Caco-2 (cell line): ENCODE results near the gene IPPK. TPM values are rescaled to one million over a fixed set of nuclear protein-coding genes. Genes with fewer than 3 reads are reported as not detected.

Experiments
- BruUV-seq: library from RNA; stranded (reverse); fragments of 400-500 nt; replicated peaks from 2 replicates; lab custom pipeline; 2021; lab: Mats Ljungman, UMichigan
- CTCF ChIA-PET: fragments of 300-600 bp; sonication (Branson Sonifier 250); formaldehyde crosslinking; loops from one replicate; lab custom pipeline; 2022; ENCODE audit warnings: antibody characterized with exemption; lab: Charles Lee
- POLR2A ChIA-PET: fragments of 300-600 bp; sonication (Branson Sonifier 250); formaldehyde crosslinking; loops from one replicate; lab custom pipeline; 2022; ENCODE audit warnings: antibody characterized with exemption; lab: Charles Lee
- DNase-seq, 2 experiments: peaks; one replicate each; pipeline versions ENCODE4 v3.0.0 to v3.0.0-alpha.2; 2020 to 2022
- H3K27me3 ChIP-seq: replicated peaks from 2 replicates; pipeline ENCODE4 v1.6.0; 2011; ENCODE audit warnings: low read length; ENCODE audit not compliant: control insufficient read depth, insufficient read depth
- H3K36me3 ChIP-seq: 2 replicates; pipeline ENCODE4 v1.5.1; 2011; ENCODE audit warnings: low read length; ENCODE audit not compliant: control insufficient read depth, insufficient read depth
- H3K4me1 ChIP-seq: fragments of 250-450 bp; sonication (Bioruptor Pico); 2 replicates; pipeline ENCODE4 v1.5.1; 2020; ENCODE audit warnings: mild to moderate bottlenecking
- H3K4me3 ChIP-seq: 2 replicates; pipeline ENCODE4 v1.5.1; 2011; ENCODE audit warnings: low read depth, mild to moderate bottlenecking, control low read depth, low read length
- H3K9me3 ChIP-seq: fragments of 250-450 bp; sonication (Bioruptor Pico); 2 replicates; pipeline ENCODE4 v1.5.1; 2020; ENCODE audit warnings: mild to moderate bottlenecking, moderate library complexity
- H3K27ac Mint-ChIP-seq: one replicate; pipeline ENCODE4 v1.8.0; 2022; ENCODE audit warnings: mixed read lengths; ENCODE audit not compliant: unreplicated experiment
- H3K27me3 Mint-ChIP-seq: one replicate; pipeline ENCODE4 v1.8.0; 2022; ENCODE audit warnings: mixed read lengths; ENCODE audit not compliant: insufficient read depth, unreplicated experiment
- H3K36me3 Mint-ChIP-seq: one replicate; pipeline ENCODE4 v1.8.0; 2022; ENCODE audit warnings: mild to moderate bottlenecking, mixed read lengths; ENCODE audit not compliant: insufficient read depth, unreplicated experiment
- H3K4me1 Mint-ChIP-seq: one replicate; pipeline ENCODE4 v1.8.0; 2022; ENCODE audit warnings: low read depth, mixed read lengths; ENCODE audit not compliant: unreplicated experiment
- H3K4me3 Mint-ChIP-seq: one replicate; pipeline ENCODE4 v1.8.0; 2022; ENCODE audit warnings: mild to moderate bottlenecking, moderate library complexity, mixed read lengths; ENCODE audit not compliant: unreplicated experiment
- H3K9me3 Mint-ChIP-seq: one replicate; pipeline ENCODE4 v1.8.0; 2022; ENCODE audit warnings: mixed read lengths; ENCODE audit not compliant: unreplicated experiment
- CTCF ChIP-seq, 2 experiments: fragments of 200-600 bp in 1 of 2; IDR thresholded peaks; 1 replicate in 1 of 2; 2 replicates in 1 of 2; pipeline versions ENCODE4 v1.5.1 to v1.8.0; 2011 to 2022; ENCODE audit warnings: antibody characterized with exemption in 1 of 2, control low read depth in 1 of 2, inconsistent platforms in 1 of 2, low read depth in 1 of 2, low read length in 1 of 2, mild to moderate bottlenecking in 1 of 2, moderate library complexity in 1 of 2; ENCODE audit not compliant: insufficient read depth in 1 of 2, severe bottlenecking in 1 of 2, unreplicated experiment in 1 of 2
- intact Hi-C: fragments of 100-400 bp; cut with micrococcal nuclease; formaldehyde crosslinking; loops from one replicate; pipeline ENCODE4 v1.10.0; 2022; ENCODE audit not compliant: unreplicated experiment
- total RNA-seq: library from RNA; stranded (reverse); gene quantifications from 2 replicates; pipeline ENCODE4 v1.2.3, GENCODE V29; 2022

Gene IPPK
- total RNA-seq, 1 experiment from 2014 or later = 5.4 TPM

- no peaks in the 10 kb centered on the region; the same call in 1 of the 2 replicates for H3K36me3 ChIP-seq
- Mint-ChIP-seq H3K4me3 (no peak overlapping the region), H3K27me3 (no peaks in the 10 kb centered on the region), H3K36me3 (peaks cover 11% of the 10 kb centered on the region), H3K4me1 (no peaks in the 10 kb centered on the region), H3K27ac (no peak overlapping the region), H3K9me3 (no peaks in the 10 kb centered on the region)
- no peaks in the 10 kb centered on the region for H3K9me3 ChIP-seq
- DNase-seq = no peak
- TF ChIP-seq CTCF (IDR thresholded peaks at IDR 0.05; ENCODE audit: insufficient read depth in 1 of 2, low read depth in 1 of 2, low read length in 1 of 2, severe bottlenecking in 1 of 2, unreplicated experiment in 1 of 2) = no peak
- BruUV-seq = no TSS peak
- H3K4me3 ChIP-seq = no peak overlapping the region
- H3K27me3 ChIP-seq = no peaks in the 10 kb centered on the region
- ChIA-PET CTCF (no interaction called here), POLR2A (no interaction called here)
- H3K4me1 ChIP-seq = no peaks in the 10 kb centered on the region
- intact Hi-C loops = no loop called here
Measured at GRCh38 chr9:92636627-92637026, 33.3 kb downstream of the IPPK start.

GRCh38 chr9:92635760-92636159 lies 34.2 kb downstream of the IPPK start:
- no peak overlapping the region for H3K4me3 ChIP-seq
- H3K36me3 Mint-ChIP-seq = peaks cover 11% of the 10 kb centered on the region
- H3K27me3 Mint-ChIP-seq = no peaks in the 10 kb centered on the region
- no peaks in the 10 kb centered on the region for H3K27me3 ChIP-seq
- intact Hi-C loops = loop anchor here (2.0 kb wide), 1 partner anchor 133 kb away; no protein-coding TSS in a partner anchor
- H3K9me3 ChIP-seq = no peaks in the 10 kb centered on the region
- no peak for DNase-seq
- H3K9me3 Mint-ChIP-seq = no peaks in the 10 kb centered on the region
- BruUV-seq = no TSS peak
- no peaks in the 10 kb centered on the region; the same call in 1 of the 2 replicates for H3K36me3 ChIP-seq
- ChIA-PET CTCF (no interaction called here), POLR2A (no interaction called here)
- TF ChIP-seq CTCF (IDR thresholded peaks at IDR 0.05; ENCODE audit: insufficient read depth in 1 of 2, low read depth in 1 of 2, low read length in 1 of 2, severe bottlenecking in 1 of 2, unreplicated experiment in 1 of 2) = no peak
- H3K27ac Mint-ChIP-seq = no peak overlapping the region
- no peak overlapping the region for H3K4me3 Mint-ChIP-seq
- H3K4me1 Mint-ChIP-seq = no peaks in the 10 kb centered on the region
- H3K4me1 ChIP-seq = no peaks in the 10 kb centered on the region

- ChIA-PET POLR2A (no interaction called here), CTCF (interaction anchor here (1.0 to 1.5 kb wide), 2 partner anchors 307 to 624 kb away, joined by 3 read pairs; no protein-coding TSS in a partner anchor)
- no peaks in the 10 kb centered on the region for H3K4me1 Mint-ChIP-seq
- TF ChIP-seq CTCF (IDR thresholded peaks at IDR 0.05; ENCODE audit: insufficient read depth in 1 of 2, low read depth in 1 of 2, low read length in 1 of 2, severe bottlenecking in 1 of 2, unreplicated experiment in 1 of 2) = peak; percentile 84 to 89
- Histone ChIP-seq H3K4me1 (no peaks in the 10 kb centered on the region), H3K9me3 (no peaks in the 10 kb centered on the region), H3K36me3 (no peaks in the 10 kb centered on the region; the same call in 1 of the 2 replicates), H3K4me3 (no peak overlapping the region), H3K27me3 (no peaks in the 10 kb centered on the region)
- no peaks in the 10 kb centered on the region for H3K27me3 Mint-ChIP-seq
- DNase-seq = peak; percentile 64 to 70
- intact Hi-C loops = loop anchor here (2.0 to 5.0 kb wide), 3 partner anchors 132 to 493 kb away; partner anchors contain the start of genes CENPP and NOL8
- H3K4me3 Mint-ChIP-seq = no peak overlapping the region
- H3K27ac Mint-ChIP-seq = no peak overlapping the region
- no peaks in the 10 kb centered on the region for H3K9me3 Mint-ChIP-seq
- peaks cover 11% of the 10 kb centered on the region for H3K36me3 Mint-ChIP-seq
- BruUV-seq = no TSS peak
Measured at GRCh38 chr9:92634712-92635605, 35.0 kb downstream of the IPPK start.
